Trophoblast cell (in vitro differentiated cells and primary cell): ENCODE measurements around the gene HEATR5A.

ENCODE experiments used
- DNase-seq, 2 donors: peaks; one replicate each; pipeline ENCODE4 v3.0.0-alpha.2; 2016
- H2AFZ ChIP-seq: 2 replicates; pipeline ENCODE4 v1.6.1; 2013; ENCODE audit warnings: low read length, moderate library complexity, mild to moderate bottlenecking; ENCODE audit not compliant: insufficient read depth, poor library complexity
- H2AK5ac ChIP-seq: 2 replicates; pipeline ENCODE4 v1.6.1; 2013; ENCODE audit warnings: mild to moderate bottlenecking, low read length
- H2BK120ac ChIP-seq: 2 replicates; pipeline ENCODE4 v1.6.1; 2013; ENCODE audit warnings: low read length, mild to moderate bottlenecking, moderate library complexity; ENCODE audit not compliant: insufficient read depth, poor library complexity
- H2BK12ac ChIP-seq: 2 replicates; pipeline ENCODE4 v1.6.1; 2013; ENCODE audit warnings: mild to moderate bottlenecking, low read length, moderate library complexity
- H2BK5ac ChIP-seq: 2 replicates; pipeline ENCODE4 v1.6.1; 2013; ENCODE audit warnings: low read length, low read depth, moderate library complexity, mild to moderate bottlenecking; ENCODE audit not compliant: poor library complexity
- H3K14ac ChIP-seq: 2 replicates; pipeline ENCODE4 v1.6.1; 2013; ENCODE audit warnings: mild to moderate bottlenecking, low read length
- H3K18ac ChIP-seq: 2 replicates; pipeline ENCODE4 v1.6.1; 2013; ENCODE audit warnings: mild to moderate bottlenecking, low read length
- H3K23ac ChIP-seq: 2 replicates; pipeline ENCODE4 v1.6.1; 2013; ENCODE audit warnings: low read length
- H3K27ac ChIP-seq: 2 replicates; pipeline ENCODE4 v1.5.1; 2013; ENCODE audit warnings: low read depth, mild to moderate bottlenecking, inconsistent platforms, low read length, moderate library complexity
- H3K27me3 ChIP-seq: 2 replicates; pipeline ENCODE4 v1.6.1; 2013; ENCODE audit warnings: inconsistent platforms, mild to moderate bottlenecking, low read length, moderate library complexity; ENCODE audit not compliant: insufficient read depth
- H3K36me3 ChIP-seq, 2 experiments: 1 replicate in 1 of 2; 2 replicates in 1 of 2; pipeline ENCODE4 v1.6.1; 2013; ENCODE audit warnings: low read length in 2 of 2, mild to moderate bottlenecking in 2 of 2, moderate library complexity in 1 of 2; ENCODE audit not compliant: insufficient read depth in 2 of 2, control insufficient read depth in 1 of 2
- H3K4ac ChIP-seq: 2 replicates; pipeline ENCODE4 v1.6.1; 2013; ENCODE audit warnings: low read depth, mild to moderate bottlenecking, low read length, moderate library complexity
- H3K4me1 ChIP-seq, 2 experiments: 1 replicate in 1 of 2; 2 replicates in 1 of 2; pipeline ENCODE4 v1.6.1; 2013; ENCODE audit warnings: low read length in 2 of 2, mild to moderate bottlenecking in 2 of 2, moderate library complexity in 1 of 2; ENCODE audit not compliant: insufficient read depth in 2 of 2, control insufficient read depth in 1 of 2
- H3K4me2 ChIP-seq: 2 replicates; pipeline ENCODE4 v1.6.1; 2013; ENCODE audit warnings: inconsistent platforms, mild to moderate bottlenecking, low read length, moderate library complexity
- H3K4me3 ChIP-seq: 2 replicates; pipeline ENCODE4 v1.5.1; 2013; ENCODE audit warnings: mild to moderate bottlenecking, low read depth, low read length, inconsistent platforms
- H3K79me1 ChIP-seq: one replicate; pipeline ENCODE4 v1.6.1; 2013; ENCODE audit warnings: low read length
- H3K79me2 ChIP-seq: 2 replicates; pipeline ENCODE4 v1.6.1; 2013; ENCODE audit warnings: low read length, mild to moderate bottlenecking; ENCODE audit not compliant: control insufficient read depth, insufficient read depth, poor library complexity
- H3K9ac ChIP-seq: 2 replicates; pipeline ENCODE4 v1.6.1; 2013; ENCODE audit warnings: mild to moderate bottlenecking, low read length
- H3K9me3 ChIP-seq: 2 replicates; pipeline ENCODE4 v1.6.1; 2013; ENCODE audit warnings: low read depth, mild to moderate bottlenecking, control low read depth, inconsistent platforms, low read length; ENCODE audit not compliant: insufficient read depth
- H4K12ac ChIP-seq: 2 replicates; pipeline ENCODE4 v1.6.1; 2013; ENCODE audit warnings: low read depth, mild to moderate bottlenecking, low read length, moderate library complexity
- H4K8ac ChIP-seq: 2 replicates; pipeline ENCODE4 v1.6.1; 2013; ENCODE audit warnings: low read depth, mild to moderate bottlenecking, low read length, moderate library complexity
- H4K91ac ChIP-seq: one replicate; pipeline ENCODE4 v1.6.1; 2013; ENCODE audit warnings: low read depth, mild to moderate bottlenecking, low read length, moderate library complexity
- WGBS: extraction: QIAGEN DNeasy Blood & Tissue Kit; methylation state at CpG from one replicate; pipeline ENCODE4 v1.1.7; 2013; ENCODE audit warnings: missing lambda C conversion rate; ENCODE audit not compliant: insufficient read length, insufficient coverage; ENCODE audit errors: extremely low coverage; 5-methylcytosine and 5-hydroxymethylcytosine counted together

HEATR5A gene

DNA sequence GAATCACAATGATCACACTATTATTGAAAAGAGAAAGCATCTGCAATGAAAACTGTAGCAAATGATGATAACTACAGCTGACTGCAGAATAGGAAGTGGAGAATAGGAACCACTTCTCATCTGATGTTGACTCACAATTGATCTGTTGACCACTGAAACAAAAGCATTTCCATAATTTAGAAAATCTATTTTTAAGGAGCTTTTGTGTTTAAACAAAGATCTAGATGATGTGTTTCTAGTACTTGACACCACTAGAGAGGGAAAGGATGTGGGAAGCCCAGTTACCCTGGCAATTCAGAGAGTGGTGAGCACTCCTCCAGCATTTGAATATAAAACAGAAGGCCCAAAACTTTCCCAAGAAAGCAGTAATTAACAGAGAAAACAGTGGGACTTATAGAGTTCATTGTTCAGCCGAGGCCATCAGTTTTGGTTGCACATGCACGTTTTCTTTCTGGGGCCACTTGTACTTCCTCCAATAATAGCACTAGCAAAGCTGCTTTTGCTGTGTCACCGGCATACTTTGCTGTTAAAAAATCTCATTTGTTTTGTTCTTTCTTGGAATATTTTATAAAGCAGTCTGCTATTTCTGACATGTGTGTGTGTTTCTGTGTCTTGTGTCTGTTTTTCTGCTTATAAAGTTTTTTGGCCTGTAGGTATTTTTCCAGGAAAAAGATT lies 136.6 kb downstream of the HEATR5A start:
- no CpG with 5 or more reads among the region's 3 CpGs for WGBS
- H3K9ac ChIP-seq: no peak overlapping the region
- no peak overlapping the region for H2AK5ac ChIP-seq
- no peak overlapping the region for H3K23ac ChIP-seq
- peaks cover 1% of the 10 kb centered on the region for H3K9me3 ChIP-seq
- no peak overlapping the region for H3K4me2 ChIP-seq
- no peaks in the 10 kb centered on the region for H3K36me3 ChIP-seq
- no peak overlapping the region for H2BK12ac ChIP-seq
- no peaks in the 10 kb centered on the region for H3K4me1 ChIP-seq
- H3K27me3 ChIP-seq: no peaks in the 10 kb centered on the region
- no peak overlapping the region for H3K14ac ChIP-seq
- no peak for DNase-seq
- H3K4me3 ChIP-seq: no peak overlapping the region
- no peak overlapping the region for H2AFZ ChIP-seq
- no peak overlapping the region for H2BK5ac ChIP-seq
- no peak overlapping the region for H3K18ac ChIP-seq
- no peak overlapping the region for H4K91ac ChIP-seq
- H3K79me2 ChIP-seq: no peaks in the 10 kb centered on the region
- no peak overlapping the region for H4K8ac ChIP-seq
- no peak overlapping the region for H2BK120ac ChIP-seq
- H4K12ac ChIP-seq: no peak overlapping the region
- no peak overlapping the region for H3K27ac ChIP-seq
- H3K79me1 ChIP-seq: no peaks in the 10 kb centered on the region
- H3K4ac ChIP-seq: no peak overlapping the region

DNA sequence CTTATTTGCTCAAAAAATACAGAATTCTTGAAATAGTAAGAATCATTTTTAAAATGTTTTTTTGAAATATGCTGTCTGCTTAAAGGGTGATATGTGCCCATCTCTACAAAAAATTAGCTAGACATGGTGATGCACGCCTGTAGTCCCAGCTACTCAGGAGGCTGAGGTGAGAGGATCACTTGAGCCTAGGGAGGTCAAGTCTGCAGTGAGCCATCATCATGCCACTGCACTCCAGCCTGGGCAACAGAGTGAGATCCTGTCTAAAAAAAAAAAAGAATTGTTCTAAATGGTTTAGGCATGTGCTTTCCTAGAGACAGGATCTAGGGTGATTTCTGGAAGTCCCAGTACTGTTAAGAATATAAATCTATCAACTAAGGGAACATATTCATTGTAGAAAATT lies 137.2 kb downstream of the HEATR5A start:
- no peak overlapping the region for H3K18ac ChIP-seq
- no peaks in the 10 kb centered on the region for H3K79me2 ChIP-seq
- H2BK5ac ChIP-seq: no peak overlapping the region

DNA sequence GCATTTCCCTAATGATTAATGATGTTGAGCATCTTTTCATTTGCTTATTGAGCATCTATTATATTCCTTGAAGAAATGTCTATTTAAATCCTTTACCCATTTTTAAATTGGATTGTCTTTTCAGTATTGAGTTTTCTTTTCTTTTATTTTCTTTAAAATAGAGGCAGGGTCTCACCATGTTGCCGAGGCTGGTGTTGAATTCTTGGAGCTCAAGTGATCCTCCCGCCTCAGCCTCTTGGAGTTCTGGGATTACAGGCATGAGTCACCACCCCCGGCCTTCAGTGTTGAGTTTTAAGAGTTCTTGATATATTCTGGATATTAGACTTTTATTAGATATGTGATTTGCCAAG lies 139.5 kb downstream of the HEATR5A start:
- H3K4me3 ChIP-seq: no peak overlapping the region
- no peak overlapping the region for H3K4ac ChIP-seq
- no CpG with 5 or more reads among the region's 3 CpGs for WGBS
- no peak overlapping the region for H2BK5ac ChIP-seq
- H3K36me3 ChIP-seq: no peaks in the 10 kb centered on the region
- H2AFZ ChIP-seq: no peak overlapping the region
- no peak overlapping the region for H3K23ac ChIP-seq
- no peaks in the 10 kb centered on the region for H3K79me2 ChIP-seq
- no peak overlapping the region for H3K4me2 ChIP-seq
- H4K91ac ChIP-seq: no peak overlapping the region
- H3K27ac ChIP-seq: no peak overlapping the region
- no peak overlapping the region for H2AK5ac ChIP-seq
- H3K18ac ChIP-seq: no peak overlapping the region
- H3K79me1 ChIP-seq: no peaks in the 10 kb centered on the region
- no peaks in the 10 kb centered on the region for H3K27me3 ChIP-seq
- no peak for DNase-seq
- H3K9ac ChIP-seq: no peak overlapping the region
- H3K14ac ChIP-seq: no peak overlapping the region
- H4K12ac ChIP-seq: no peak overlapping the region
- H2BK12ac ChIP-seq: no peak overlapping the region
- peaks cover 2% of the 10 kb centered on the region for H3K9me3 ChIP-seq
- H2BK120ac ChIP-seq: no peak overlapping the region
- H4K8ac ChIP-seq: no peak overlapping the region
- no peaks in the 10 kb centered on the region for H3K4me1 ChIP-seq

More for the DNA sequence above, 137.2 kb downstream of the HEATR5A start:
- H3K9me3 ChIP-seq: peaks cover 1% of the 10 kb centered on the region
- H2BK120ac ChIP-seq: no peak overlapping the region
- H4K91ac ChIP-seq: no peak overlapping the region
- no peaks in the 10 kb centered on the region for H3K79me1 ChIP-seq
- no peak overlapping the region for H3K27ac ChIP-seq
- no peak overlapping the region for H3K9ac ChIP-seq
- H3K4ac ChIP-seq: no peak overlapping the region
- no peak overlapping the region for H3K14ac ChIP-seq
- no peak for DNase-seq
- H4K12ac ChIP-seq: no peak overlapping the region
- no peaks in the 10 kb centered on the region for H3K27me3 ChIP-seq
- no peak overlapping the region for H3K4me3 ChIP-seq
- no peak overlapping the region for H3K23ac ChIP-seq
- H3K4me2 ChIP-seq: no peak overlapping the region
- WGBS: no CpG with 5 or more reads among the region's 1 CpG
- H3K36me3 ChIP-seq: no peaks in the 10 kb centered on the region
- H2AFZ ChIP-seq: no peak overlapping the region
- no peak overlapping the region for H2AK5ac ChIP-seq
- no peak overlapping the region for H4K8ac ChIP-seq
- H2BK12ac ChIP-seq: no peak overlapping the region
- H3K4me1 ChIP-seq: no peaks in the 10 kb centered on the region

GRCh38 chr14:31280132-31280870 lies 140.0 kb downstream of the HEATR5A start:
- no peaks in the 10 kb centered on the region for H3K4me1 ChIP-seq
- no peak overlapping the region for H3K9ac ChIP-seq
- H3K4me3 ChIP-seq: no peak overlapping the region
- H3K36me3 ChIP-seq: no peaks in the 10 kb centered on the region
- H4K91ac ChIP-seq: no peak overlapping the region
- no peak overlapping the region for H4K8ac ChIP-seq
- no peaks in the 10 kb centered on the region for H3K79me1 ChIP-seq
- H2BK5ac ChIP-seq: no peak overlapping the region
- H4K12ac ChIP-seq: no peak overlapping the region
- H2AK5ac ChIP-seq: no peak overlapping the region
- no CpG with 5 or more reads among the region's 4 CpGs for WGBS
- peaks cover 2% of the 10 kb centered on the region for H3K9me3 ChIP-seq
- no peak overlapping the region for H3K23ac ChIP-seq
- H3K79me2 ChIP-seq: no peaks in the 10 kb centered on the region
- no peak overlapping the region for H2BK12ac ChIP-seq
- no peak overlapping the region for H3K4me2 ChIP-seq
- H3K18ac ChIP-seq: no peak overlapping the region
- no peaks in the 10 kb centered on the region for H3K27me3 ChIP-seq
- no peak overlapping the region for H3K4ac ChIP-seq
- H3K27ac ChIP-seq: no peak overlapping the region
- DNase-seq: no peak
- no peak overlapping the region for H2BK120ac ChIP-seq
- no peak overlapping the region for H3K14ac ChIP-seq
- no peak overlapping the region for H2AFZ ChIP-seq
